GOT3 (cell line): ENCODE measurements around the gene MACROD2.

Experiments used
- DNase-seq: peaks from one replicate; lab custom pipeline; 2025; ENCODE audit warnings: mixed read lengths; lab: John Stamatoyannopoulos, UW

Gene MACROD2

GRCh38 chr20:15582146-15582760 is 1586.9 kb downstream of the MACROD2 start:
- no peak for DNase-seq

- no peak for DNase-seq
Measured at GRCh38 chr20:15584507-15584906, 1589.2 kb downstream of the MACROD2 start.

- DNase-seq: no peak
Measured at GRCh38 chr20:15593081-15593480, 1597.8 kb downstream of the MACROD2 start.

- no peak for DNase-seq
Measured at GRCh38 chr20:15594158-15594695, 1598.9 kb downstream of the MACROD2 start.

- DNase-seq: no peak
Measured at GRCh38 chr20:15596220-15596890, 1601.0 kb downstream of the MACROD2 start.

GRCh38 chr20:15597306-15597705 is 1602.0 kb downstream of the MACROD2 start:
- DNase-seq: no peak

GRCh38 chr20:15599961-15600360 is 1604.6 kb downstream of the MACROD2 start:
- no peak for DNase-seq

- DNase-seq: no peak
Measured at GRCh38 chr20:15600565-15600964, 1605.2 kb downstream of the MACROD2 start.

- no peak for DNase-seq
Measured at GRCh38 chr20:15603506-15603905, 1608.2 kb downstream of the MACROD2 start.

GRCh38 chr20:15603978-15604805 is 1608.9 kb downstream of the MACROD2 start:
- no peak for DNase-seq

- DNase-seq: no peak
Measured at GRCh38 chr20:15609921-15610320, 1614.6 kb downstream of the MACROD2 start.

GRCh38 chr20:15610787-15611186 is 1615.5 kb downstream of the MACROD2 start:
- no peak for DNase-seq

- DNase-seq: no peak
Measured at GRCh38 chr20:15611541-15611940, 1616.2 kb downstream of the MACROD2 start.

- no peak for DNase-seq
Measured at GRCh38 chr20:15612198-15612597, 1616.9 kb downstream of the MACROD2 start.

- no peak for DNase-seq
Measured at GRCh38 chr20:15612769-15613168, 1617.5 kb downstream of the MACROD2 start.

GRCh38 chr20:15613530-15613929 is 1618.2 kb downstream of the MACROD2 start:
- DNase-seq: no peak

GRCh38 chr20:15616626-15617025 is 1621.3 kb downstream of the MACROD2 start:
- no peak for DNase-seq

- no peak for DNase-seq
Measured at GRCh38 chr20:15618110-15618509, 1622.8 kb downstream of the MACROD2 start.

- no peak for DNase-seq
Measured at GRCh38 chr20:15618912-15619311, 1623.6 kb downstream of the MACROD2 start.

GRCh38 chr20:15619341-15619740 is 1624.0 kb downstream of the MACROD2 start:
- no peak for DNase-seq

- no peak for DNase-seq
Measured at GRCh38 chr20:15619816-15620215, 1624.5 kb downstream of the MACROD2 start.

GRCh38 chr20:15622368-15622767 is 1627.1 kb downstream of the MACROD2 start:
- DNase-seq: no peak

GRCh38 chr20:15623215-15623614 is 1627.9 kb downstream of the MACROD2 start:
- no peak for DNase-seq
